HepG2 (cell line): ENCODE results near the gene WIF1. TPM values are rescaled to one million over a fixed set of nuclear protein-coding genes. Genes with fewer than 3 reads are reported as not detected.

Experiments
- ATAC-seq: fragments of 200-7000 bp; cut with Tn5 transposase; 3 replicates; pipeline ENCODE4 v1.9.1; 2020; ENCODE audit warnings: mild to moderate bottlenecking, moderate library complexity
- BruUV-seq: library from RNA; stranded (reverse); fragments of 400-500 nt; replicated peaks from 2 replicates; lab custom pipeline; 2021; lab: Mats Ljungman, UMichigan
- CTCF ChIA-PET: fragments of 300-600 bp; formaldehyde crosslinking; extraction: SDS; loops from one replicate; lab custom pipeline; 2021; ENCODE audit warnings: low total read pairs, inconsistent platforms, low intra/inter-chr PET ratio; lab: Yijun Ruan, JAX
- POLR2A ChIA-PET: fragments of 350-600 bp; sonication (Branson Sonifier 250); formaldehyde crosslinking; loops from one replicate; lab custom pipeline; 2020; ENCODE audit warnings: antibody characterized with exemption, inconsistent platforms; lab: Yijun Ruan, JAX
- DNase-seq: peaks from one replicate; pipeline ENCODE4 v3.0.0-alpha.2; 2015; ENCODE audit warnings: low spot score
- FAIRE-seq: peaks from 3 replicates; lab custom pipeline; 2011; peaks lifted over from hg19 to GRCh38; lab: Jason Lieb, UNC
- H2AFZ ChIP-seq: one replicate; pipeline ENCODE4 v1.6.1; 2011; ENCODE audit warnings: low read length, inconsistent platforms
- H3K27ac ChIP-seq: fragments of 300-600 bp; 3 replicates; pipeline ENCODE4 v1.8.0; 2011; ENCODE audit warnings: mixed run types, mild to moderate bottlenecking, mixed read lengths, low read length, inconsistent platforms; ENCODE audit not compliant: insufficient read depth; ENCODE audit errors: extremely low read length
- H3K27me3 ChIP-seq, 2 experiments: fragments of 200-600 bp in 1 of 2; 2 replicates in 1 of 2; 3 replicates in 1 of 2; pipeline versions ENCODE4 v1.6.0 to v1.8.0; 2011; ENCODE audit warnings: low read length in 2 of 2, mild to moderate bottlenecking in 2 of 2, moderate library complexity in 2 of 2, inconsistent platforms in 1 of 2; ENCODE audit not compliant: insufficient read depth in 2 of 2, control insufficient read depth in 1 of 2
- H3K36me3 ChIP-seq, 2 experiments: fragments of 200-600 bp in 1 of 2; replicated peaks in 1 of 2; 2 replicates in 1 of 2; 3 replicates in 1 of 2; pipeline versions ENCODE4 v1.5.1 to v1.8.0; 2011; ENCODE audit warnings: low read length in 2 of 2, inconsistent platforms in 1 of 2; ENCODE audit not compliant: insufficient read depth in 2 of 2, control insufficient read depth in 1 of 2
- H3K4me1 ChIP-seq: 2 replicates; pipeline ENCODE4 v1.5.1; 2012; ENCODE audit warnings: low read length, inconsistent platforms; ENCODE audit not compliant: insufficient read depth
- H3K4me2 ChIP-seq: 2 replicates; pipeline ENCODE4 v1.6.0; 2011; ENCODE audit warnings: low read depth, low read length, inconsistent platforms
- H3K4me3 ChIP-seq, 3 experiments: fragments of 200-600 bp in 1 of 3; sonication (generic), shearing (Covaris generic) in 1 of 3; replicated peaks in 1 of 3; 2 replicates each; pipeline ENCODE4 v1.5.1; 2011 to 2016; ENCODE audit warnings: low read length in 3 of 3, inconsistent platforms in 2 of 3, low read depth in 2 of 3, mild to moderate bottlenecking in 2 of 3, control low read depth in 1 of 3, mixed read lengths in 1 of 3; ENCODE audit not compliant: insufficient read depth in 1 of 3
- H3K79me2 ChIP-seq: one replicate; pipeline ENCODE4 v1.6.1; 2011; ENCODE audit warnings: low read length, inconsistent platforms; ENCODE audit not compliant: insufficient read depth
- H3K9ac ChIP-seq: 2 replicates; pipeline ENCODE4 v1.6.0; 2011; ENCODE audit warnings: mild to moderate bottlenecking, low read depth, low read length, inconsistent platforms; ENCODE audit not compliant: insufficient read depth
- H3K9me3 ChIP-seq: 2 replicates; pipeline ENCODE4 v1.5.1; 2012; ENCODE audit warnings: mild to moderate bottlenecking, low read length
- H4K20me1 ChIP-seq: 2 replicates; pipeline ENCODE4 v1.6.0; 2011; ENCODE audit warnings: inconsistent platforms, mild to moderate bottlenecking, low read length, moderate library complexity; ENCODE audit not compliant: insufficient read depth
- AKNA ChIP-seq: sonication (generic); formaldehyde crosslinking; IDR thresholded peaks from 2 replicates; pipeline ENCODE4 v1.4.0; 2020; ENCODE audit warnings: missing genetic modification reagents, borderline replicate concordance
- ETV5 ChIP-seq: IDR thresholded peaks from 2 replicates; pipeline ENCODE4 v1.6.1; 2018; ENCODE audit warnings: missing biosample characterization, missing genetic modification reagents, inconsistent platforms, borderline replicate concordance
- JUND ChIP-seq: sonication (generic); formaldehyde crosslinking; IDR thresholded peaks from 2 replicates; pipeline ENCODE4 v1.8.0; 2022; ENCODE audit warnings: mild to moderate bottlenecking, missing genetic modification reagents
- NR2F6 ChIP-seq, 2 experiments: IDR thresholded peaks; 2 replicates each; pipeline ENCODE4 v1.6.1; 2016; ENCODE audit warnings: antibody characterized with exemption in 1 of 2, mild to moderate bottlenecking in 1 of 2
- UBTF ChIP-seq: sonication (generic); formaldehyde crosslinking; IDR thresholded peaks from 2 replicates; pipeline ENCODE4 v1.4.0; 2020; ENCODE audit warnings: mild to moderate bottlenecking, missing genetic modification reagents
- ZNF577 ChIP-seq: sonication (generic); formaldehyde crosslinking; IDR thresholded peaks from 2 replicates; pipeline ENCODE4 v1.4.0; 2020; ENCODE audit warnings: mild to moderate bottlenecking, low read depth, missing genetic modification reagents, borderline replicate concordance
- ZNF878 ChIP-seq: sonication (generic); formaldehyde crosslinking; IDR thresholded peaks from 2 replicates; pipeline ENCODE4 v1.8.1; 2023; ENCODE audit warnings: mild to moderate bottlenecking, missing genetic modification reagents, moderate library complexity
- WGBS: methylation state at CpG from one replicate; pipeline ENCODE4 v1.1.6; 2017; ENCODE audit warnings: low lambda C conversion rate; 5-methylcytosine and 5-hydroxymethylcytosine counted together
- in situ Hi-C: cut with HindIII; loops from 2 replicates; pipeline ENCODE4 v1.10.0; 2017; ENCODE audit warnings: low pct_unique_long_range_greater_than_20kb; ENCODE audit not compliant: extremely low pct_ligation_motif_present
- intact Hi-C: fragments of 100-400 bp; cut with micrococcal nuclease; formaldehyde crosslinking; loops from one replicate; pipeline ENCODE4 v1.10.0; 2022; ENCODE audit not compliant: unreplicated experiment
- polyA plus RNA-seq, 8 experiments: library from polyadenylated mRNA; depleted of rRNA in 3 of 8; stranded (reverse) in 7 of 8; unstranded in 1 of 8; fragments of >200 nt; fragmentation: Illumina TruSeq in 4 of 8; extraction: Trizol in 4 of 8; gene quantifications; 2 replicates each; pipeline versions ENCODE4 v1.2.1 to v1.2.3, GENCODE V29; 2011 to 2016; ENCODE audit warnings: low read depth in 4 of 8, missing spikeins in 1 of 8, mixed read lengths in 1 of 8; ENCODE audit not compliant: insufficient read depth in 1 of 8
- total RNA-seq, 5 experiments: library from RNA; depleted of rRNA; stranded (reverse); fragments of >200 nt; fragmentation: Illumina TruSeq; extraction: Trizol; gene quantifications; 2 replicates each; pipeline ENCODE4 v1.2.3, GENCODE V29; 2016; ENCODE audit warnings: low read depth in 1 of 5

WIF1 gene
- total and polyA plus RNA-seq, 2 of the 13 experiments (the other 11 are each of a cell fraction or from before 2014, with no cell fraction given) = not detected

- no peak for TF ChIP-seq UBTF
- TF ChIP-seq JUND (CRISPR knock-in tag) = no peak
- no peak for TF ChIP-seq AKNA (CRISPR knock-in tag)
- TF ChIP-seq, all 625 proteins: peak for 0
Observed at GRCh38 chr12:65025136-65025535, 96.0 kb downstream of the WIF1 start (continued).

- ATAC-seq (no peak), DNase-seq (no peak), FAIRE-seq (no peak)
- Histone ChIP-seq H3K9ac (no peak overlapping the region), H3K36me3 (no peaks in the 10 kb centered on the region), H3K9me3 (no peaks in the 10 kb centered on the region), H4K20me1 (no peaks in the 10 kb centered on the region), H3K27ac (no peak overlapping the region), H3K4me3 (no peak overlapping the region), H3K4me1 (peaks cover 15% of the 10 kb centered on the region), H3K4me2 (no peak overlapping the region), H3K27me3 (no peaks in the 10 kb centered on the region), H3K79me2 (no peaks in the 10 kb centered on the region), H2AFZ (no peak overlapping the region)
- 67% methylated on average over 2 of the region's 2 CpGs for WGBS
- in situ Hi-C loops = no loop called here
- ChIA-PET POLR2A (no interaction called here), CTCF (no interaction called here)
- intact Hi-C loops = no loop called here
- BruUV-seq = no TSS peak
- no peak for TF ChIP-seq AKNA (CRISPR knock-in tag)
- no peak for TF ChIP-seq ZNF577
- no peak for TF ChIP-seq ETV5
- TF ChIP-seq NR2F6 (IDR thresholded peaks at IDR 0.05) = no peak
- TF ChIP-seq NR2F6 (CRISPR knock-in tag; IDR thresholded peaks at IDR 0.05) = no peak
- TF ChIP-seq ZNF878 (CRISPR knock-in tag) = no peak
Observed at GRCh38 chr12:65023485-65023884, 97.6 kb downstream of the WIF1 start.
